Natural killer cell (primary cell): ENCODE results near the gene RNU5D-1. TPM values are rescaled to one million over a fixed set of nuclear protein-coding genes. Genes with fewer than 3 reads are reported as not detected.

Experiments used
- ATAC-seq, 3 donors: fragments of 150-1000 bp in 2 of 3; fragments of 200-7000 bp in 1 of 3; cut with Tn5 transposase; 1 replicate in 1 of 3; 2 replicates in 2 of 3; pipeline ENCODE4 v1.10.0; 2021; ENCODE audit warnings: mild to moderate bottlenecking in 2 of 3, moderate library complexity in 2 of 3
- DNase-seq, 2 donors: peaks; one replicate each; pipeline versions ENCODE4 v3.0.0 to v3.0.0-alpha.2; 2013 to 2021; ENCODE audit warnings: mixed read lengths in 1 of 2
- H3K27ac ChIP-seq: one replicate; pipeline ENCODE4 v1.5.1; 2013; ENCODE audit warnings: mild to moderate bottlenecking, low read length
- H3K27me3 ChIP-seq: one replicate; pipeline ENCODE4 v1.6.1; 2013; ENCODE audit warnings: low read length; ENCODE audit not compliant: control insufficient read depth, insufficient read depth
- H3K36me3 ChIP-seq: one replicate; pipeline ENCODE4 v1.6.1; 2013; ENCODE audit warnings: low read length; ENCODE audit not compliant: control insufficient read depth, insufficient read depth
- H3K4me1 ChIP-seq: one replicate; pipeline ENCODE4 v1.6.1; 2013; ENCODE audit warnings: low read length; ENCODE audit not compliant: control insufficient read depth, insufficient read depth
- H3K4me3 ChIP-seq: one replicate; pipeline ENCODE4 v1.5.1; 2013; ENCODE audit warnings: low read length
- H3K9me3 ChIP-seq: one replicate; pipeline ENCODE4 v1.6.1; 2013; ENCODE audit warnings: low read length; ENCODE audit not compliant: control insufficient read depth, insufficient read depth
- H3K27ac Mint-ChIP-seq, 2 donors: one replicate each; pipeline ENCODE4 v1.8.0; 2022; ENCODE audit warnings: mild to moderate bottlenecking in 2 of 2, mixed read lengths in 2 of 2, moderate library complexity in 1 of 2
- H3K27me3 Mint-ChIP-seq, 2 donors: one replicate each; pipeline ENCODE4 v1.8.0; 2022; ENCODE audit warnings: low read depth in 2 of 2, mixed read lengths in 2 of 2
- H3K36me3 Mint-ChIP-seq: one replicate; pipeline ENCODE4 v1.8.0; 2022; ENCODE audit warnings: mixed read lengths
- H3K4me1 Mint-ChIP-seq, 2 donors: one replicate each; pipeline ENCODE4 v1.8.0; 2022; ENCODE audit warnings: mixed read lengths in 2 of 2
- H3K4me3 Mint-ChIP-seq: one replicate; pipeline ENCODE4 v1.8.0; 2022; ENCODE audit warnings: mild to moderate bottlenecking, moderate library complexity, mixed read lengths
- H3K9me3 Mint-ChIP-seq, 2 donors: one replicate each; pipeline ENCODE4 v1.8.0; 2022; ENCODE audit warnings: mixed read lengths in 2 of 2
- CTCF ChIP-seq: fragments of 200-600 bp; IDR thresholded peaks from one replicate; pipeline ENCODE4 v1.8.0; 2022; ENCODE audit warnings: antibody characterized with exemption
- WGBS: methylation state at CpG from one replicate; pipeline ENCODE4 v1.1.7; 2013; ENCODE audit warnings: missing lambda C conversion rate; ENCODE audit not compliant: insufficient coverage; 5-methylcytosine and 5-hydroxymethylcytosine counted together
- intact Hi-C: fragments of 100-400 bp; cut with micrococcal nuclease; formaldehyde crosslinking; loops from one replicate; pipeline ENCODE4 v1.14.2; 2022
- total RNA-seq, 4 donors: library from RNA; stranded (reverse); fragments of 120-200 nt in 1 of 4; gene quantifications; one replicate each; pipeline versions ENCODE4 v1.2.3 to v1.2.4, GENCODE V29; 2013 to 2022

Gene RNU5D-1
- total RNA-seq, 3 donors from 2014 or later (not counting 1 experiment from before 2014, with no cell fraction given): not detected

DNA sequence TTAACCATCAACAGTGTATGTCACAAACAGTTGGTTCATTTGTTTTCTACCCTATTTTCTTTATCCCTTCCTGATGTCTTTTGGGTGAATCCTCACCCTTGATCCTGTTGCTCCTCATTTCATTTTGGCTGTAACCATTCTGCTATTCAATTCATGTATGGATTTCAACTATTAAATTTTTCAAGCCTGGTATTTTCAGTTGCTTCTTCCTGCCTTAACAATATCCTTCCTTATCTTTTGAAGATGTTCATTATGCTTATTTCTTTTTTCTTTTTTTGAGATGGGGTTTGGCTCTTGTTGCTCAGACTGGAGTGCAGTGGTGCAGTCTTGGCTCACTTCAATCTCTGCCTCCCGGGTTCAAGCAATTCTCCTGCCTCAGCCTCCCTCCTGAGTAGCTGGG lies 2.8 kb upstream of the RNU5D-1 start:
- peaks cover 12 to 15% of the 10 kb centered on the region in 2 donors for H3K4me1 Mint-ChIP-seq
- Histone ChIP-seq H3K36me3 (no peaks in the 10 kb centered on the region), H3K4me1 (peaks cover 19% of the 10 kb centered on the region), H3K27me3 (no peaks in the 10 kb centered on the region), H3K27ac (no peak overlapping the region), H3K4me3 (no peak overlapping the region), H3K9me3 (no peaks in the 10 kb centered on the region)
- intact Hi-C loops: loop anchor here (5.0 to 10.0 kb wide), 2 partner anchors 569 to 851 kb away; partner anchors contain the start of gene NASP
- ATAC-seq (no peak), DNase-seq (no peak)
- TF ChIP-seq CTCF: no peak
- H3K36me3 Mint-ChIP-seq: no peaks in the 10 kb centered on the region
- H3K27me3 Mint-ChIP-seq: no peaks in the 10 kb centered on the region
- 100% methylated on average over 1 of the region's 1 CpG for WGBS
- H3K27ac Mint-ChIP-seq: peak overlapping the region in 1 of 2 donors; percentile 49
- no peak overlapping the region for H3K4me3 Mint-ChIP-seq
- no peaks in the 10 kb centered on the region for H3K9me3 Mint-ChIP-seq

DNA sequence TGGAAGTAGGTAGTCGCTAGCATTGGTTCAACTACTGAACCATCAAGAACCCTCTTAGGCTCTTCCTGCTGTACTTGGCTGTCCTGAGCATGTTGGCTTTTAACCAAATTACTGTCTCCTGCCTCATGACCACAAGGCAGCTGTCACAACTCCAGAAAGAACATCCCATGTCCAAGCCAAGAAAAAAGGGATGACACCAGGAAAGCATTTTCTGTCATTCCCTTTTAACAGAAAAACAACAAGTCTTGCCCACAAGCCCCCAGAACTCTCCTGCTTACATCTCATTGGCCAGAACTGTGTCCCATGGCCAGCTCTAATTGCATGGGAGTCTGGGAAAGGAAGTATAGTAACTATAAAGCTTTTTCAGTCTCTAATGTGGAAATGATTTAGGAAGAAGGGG lies 2.4 kb upstream of the RNU5D-1 start:
- H3K4me3 Mint-ChIP-seq: no peak overlapping the region
- ATAC-seq: no peak
- no peaks in the 10 kb centered on the region for H3K36me3 ChIP-seq
- H3K4me1 Mint-ChIP-seq: peaks cover 12 to 15% of the 10 kb centered on the region in 2 donors
- no peaks in the 10 kb centered on the region for H3K36me3 Mint-ChIP-seq
- peaks cover 19% of the 10 kb centered on the region for H3K4me1 ChIP-seq
- no peak for TF ChIP-seq CTCF
- H3K9me3 Mint-ChIP-seq: no peaks in the 10 kb centered on the region
- no peaks in the 10 kb centered on the region for H3K27me3 Mint-ChIP-seq
- intact Hi-C loops: loop anchor here (5.0 to 10.0 kb wide), 2 partner anchors 569 to 851 kb away; partner anchors contain the start of gene NASP
- peak overlapping the region in 1 of 2 donors; percentile 49 for H3K27ac Mint-ChIP-seq
- no peak for DNase-seq
- H3K4me3 ChIP-seq: no peak overlapping the region
- no peaks in the 10 kb centered on the region for H3K9me3 ChIP-seq
- 100% methylated on average over 1 of the region's 1 CpG for WGBS
- no peaks in the 10 kb centered on the region for H3K27me3 ChIP-seq
- no peak overlapping the region for H3K27ac ChIP-seq

DNA sequence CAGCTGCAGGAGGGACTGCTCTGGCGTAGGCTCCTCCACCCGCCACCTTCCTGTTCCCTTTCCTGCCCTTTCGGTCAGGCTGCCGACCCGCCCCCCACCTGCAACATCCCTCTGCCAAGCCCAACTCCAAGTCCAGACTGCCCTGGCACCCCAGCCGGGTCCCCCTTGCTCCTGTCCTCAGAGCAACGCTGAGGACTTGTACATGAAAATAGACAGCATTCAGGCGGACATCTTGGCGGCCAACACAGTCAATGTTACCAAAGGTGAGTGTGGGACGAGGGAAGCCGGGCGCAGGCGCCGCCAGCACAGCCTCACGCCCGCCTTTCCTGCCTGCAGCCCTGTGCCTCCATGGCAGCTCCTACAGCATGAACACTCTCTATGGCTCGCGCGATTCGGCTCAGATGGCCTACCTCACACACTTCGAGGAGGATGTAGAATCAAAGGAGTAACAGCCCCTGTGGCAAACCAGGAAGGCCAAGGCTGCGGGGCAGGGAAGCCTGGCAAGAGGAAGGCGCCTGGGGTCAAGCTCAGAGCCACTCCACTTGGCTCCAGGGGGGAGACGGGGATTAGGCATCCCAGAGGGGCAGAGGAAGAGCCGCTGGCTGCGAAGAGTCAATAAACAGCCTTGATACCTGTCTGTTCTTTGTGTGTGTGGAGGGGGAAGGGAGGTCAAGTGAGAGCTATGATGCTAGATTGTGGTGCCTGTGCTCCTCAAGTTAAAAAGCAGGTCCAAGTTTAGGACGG lies 5.8 kb downstream of the RNU5D-1 start:
- Histone ChIP-seq H3K9me3 (no peaks in the 10 kb centered on the region), H3K27ac (no peak overlapping the region), H3K27me3 (no peaks in the 10 kb centered on the region), H3K36me3 (no peaks in the 10 kb centered on the region), H3K4me1 (peaks cover 50% of the 10 kb centered on the region), H3K4me3 (no peak overlapping the region)
- Mint-ChIP-seq H3K27ac (no peak overlapping the region), H3K4me1 (peaks cover 33 to 42% of the 10 kb centered on the region in 2 donors), H3K27me3 (no peaks in the 10 kb centered on the region), H3K9me3 (no peaks in the 10 kb centered on the region), H3K36me3 (no peaks in the 10 kb centered on the region), H3K4me3 (no peak overlapping the region)
- TF ChIP-seq CTCF: no peak
- intact Hi-C loops: no loop called here
- DNase-seq: no peak
- no peak for ATAC-seq
- 84% methylated on average over 27 of the region's 27 CpGs for WGBS
